OCI-LY3 (cell line): ENCODE data around the gene STX1A.

Experiments
- CTCF ChIP-seq: fragments of 200-600, 300-600 bp; sonication (generic); IDR thresholded peaks from 2 replicates; pipeline ENCODE4 v1.5.1; 2014; ENCODE audit warnings: antibody characterized with exemption, low read length, low read depth
- EZH2phosphoT487 ChIP-seq: fragments of 200-600 bp; shearing (Covaris generic); IDR thresholded peaks from 2 replicates; pipeline ENCODE4 v1.6.1; 2018; ENCODE audit warnings: antibody characterized with exemption, mixed run types, low read depth

DNA sequence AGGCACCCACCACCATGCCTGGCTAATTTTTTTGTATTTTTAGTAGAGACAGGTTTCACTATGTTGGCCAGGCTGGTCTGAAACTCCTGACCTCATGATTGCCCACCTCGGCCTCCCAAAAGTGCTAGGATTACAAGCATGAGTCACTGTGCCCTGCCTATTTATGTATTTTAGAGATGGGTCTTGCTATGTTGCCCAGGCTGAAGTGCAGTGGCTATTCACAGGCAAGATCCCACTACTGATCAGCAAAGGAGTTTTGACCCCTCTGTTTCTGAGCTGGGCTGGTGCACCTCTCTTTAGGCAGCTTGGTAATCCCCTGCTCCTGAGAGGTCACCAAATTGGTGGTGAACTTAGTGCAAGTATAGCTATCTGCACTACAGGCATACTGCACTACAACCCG is 12.9 kb upstream of the STX1A start:
- no peak for TF ChIP-seq CTCF
- no peak for TF ChIP-seq EZH2phosphoT487
